IPS DF 6.9 (cell line): Measurements from ENCODE around the gene SLC37A1.

Experiments used
- DNase-seq: peaks from one replicate; pipeline ENCODE4 v3.0.0-alpha.2; 2013; ENCODE audit warnings: low read depth, low spot score
- H3K27ac ChIP-seq: one replicate; pipeline ENCODE4 v1.5.1; 2013; ENCODE audit warnings: low read length, control low read depth
- H3K27me3 ChIP-seq: 2 replicates; pipeline ENCODE4 v1.6.1; 2013; ENCODE audit warnings: mild to moderate bottlenecking, low read length; ENCODE audit not compliant: control insufficient read depth, insufficient read depth
- H3K36me3 ChIP-seq: 2 replicates; pipeline ENCODE4 v1.6.1; 2013; ENCODE audit warnings: low read length; ENCODE audit not compliant: control insufficient read depth, insufficient read depth
- H3K4me1 ChIP-seq: 2 replicates; pipeline ENCODE4 v1.6.1; 2013; ENCODE audit warnings: low read length; ENCODE audit not compliant: control insufficient read depth, insufficient read depth
- H3K4me3 ChIP-seq: 2 replicates; pipeline ENCODE4 v1.5.1; 2013; ENCODE audit warnings: mild to moderate bottlenecking, low read length
- H3K9me3 ChIP-seq: 2 replicates; pipeline ENCODE4 v1.6.1; 2013; ENCODE audit warnings: low read length, inconsistent platforms; ENCODE audit not compliant: control insufficient read depth, insufficient read depth
- WGBS: extraction: QIAGEN DNeasy Blood & Tissue Kit; methylation state at CpG from one replicate; pipeline ENCODE4 v1.1.7; 2013; ENCODE audit warnings: mixed read lengths, missing lambda C conversion rate; ENCODE audit not compliant: insufficient read length, insufficient coverage; 5-methylcytosine and 5-hydroxymethylcytosine counted together

The SLC37A1 gene

DNA sequence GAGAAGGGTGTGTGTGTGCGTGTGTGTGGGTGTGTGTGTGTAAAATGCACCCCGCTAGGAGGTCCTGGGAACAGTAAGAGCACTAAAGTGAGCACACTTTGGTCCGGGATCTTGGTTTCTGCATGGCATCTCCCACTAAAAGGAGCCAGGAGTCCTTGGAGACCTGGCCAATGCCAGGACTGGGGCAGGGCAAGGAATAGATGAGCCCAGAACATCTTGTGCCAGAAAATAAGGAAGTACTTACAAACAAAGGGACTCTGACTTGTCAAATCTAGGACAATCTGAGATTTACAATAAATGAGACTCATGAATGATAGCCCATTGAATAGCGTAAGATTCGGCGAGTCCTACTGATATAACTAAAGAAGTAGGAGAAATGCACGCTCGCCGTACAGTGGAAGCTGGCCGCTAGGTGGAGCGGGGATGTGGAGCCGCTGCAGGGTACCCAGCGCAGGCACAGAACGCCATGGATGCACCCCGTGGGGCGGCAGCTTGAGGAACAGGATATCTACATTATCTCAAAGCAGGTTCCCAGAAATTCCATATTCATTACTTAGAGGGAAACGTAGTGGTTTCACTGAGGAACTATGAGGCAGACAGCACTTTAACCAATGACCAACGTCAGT is 7.1 kb downstream of the SLC37A1 start:
- Histone ChIP-seq H3K36me3 (peaks cover 2% of the 10 kb centered on the region; the same call in 1 of the 2 replicates), H3K27me3 (no peaks in the 10 kb centered on the region), H3K4me3 (no peak overlapping the region), H3K27ac (no peak overlapping the region), H3K9me3 (no peaks in the 10 kb centered on the region), H3K4me1 (peaks cover 2% of the 10 kb centered on the region; the same call in 1 of the 2 replicates)
- no peak for DNase-seq
- 100% methylated on average over 1 of the region's 18 CpGs for WGBS

DNA sequence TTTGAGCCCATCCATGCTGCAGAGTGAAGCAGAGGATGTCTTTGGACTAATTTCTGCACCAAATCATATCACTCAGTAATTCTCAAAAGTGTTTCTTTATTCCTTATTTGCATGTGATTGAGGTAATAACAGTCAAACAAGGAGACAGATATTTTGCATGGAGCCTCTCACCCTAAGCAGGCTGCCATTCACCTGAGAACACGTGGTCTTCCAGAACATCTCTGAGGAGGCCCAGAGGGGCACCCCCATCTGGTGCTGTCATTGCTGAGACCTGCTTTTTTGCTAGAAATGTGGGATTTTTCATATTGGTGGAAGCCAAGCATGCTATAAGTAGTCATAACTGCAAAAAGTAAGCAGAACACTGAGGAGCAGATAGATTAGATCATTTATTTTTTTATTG is 7.7 kb downstream of the SLC37A1 start:
- no peaks in the 10 kb centered on the region for H3K27me3 ChIP-seq
- peaks cover 2% of the 10 kb centered on the region; the same call in 1 of the 2 replicates for H3K36me3 ChIP-seq
- H3K4me3 ChIP-seq: no peak overlapping the region
- H3K27ac ChIP-seq: no peak overlapping the region
- DNase-seq: no peak
- WGBS: no CpG with 5 or more reads among the region's 1 CpG
- H3K9me3 ChIP-seq: no peaks in the 10 kb centered on the region
- H3K4me1 ChIP-seq: peaks cover 2% of the 10 kb centered on the region; the same call in 1 of the 2 replicates

DNA sequence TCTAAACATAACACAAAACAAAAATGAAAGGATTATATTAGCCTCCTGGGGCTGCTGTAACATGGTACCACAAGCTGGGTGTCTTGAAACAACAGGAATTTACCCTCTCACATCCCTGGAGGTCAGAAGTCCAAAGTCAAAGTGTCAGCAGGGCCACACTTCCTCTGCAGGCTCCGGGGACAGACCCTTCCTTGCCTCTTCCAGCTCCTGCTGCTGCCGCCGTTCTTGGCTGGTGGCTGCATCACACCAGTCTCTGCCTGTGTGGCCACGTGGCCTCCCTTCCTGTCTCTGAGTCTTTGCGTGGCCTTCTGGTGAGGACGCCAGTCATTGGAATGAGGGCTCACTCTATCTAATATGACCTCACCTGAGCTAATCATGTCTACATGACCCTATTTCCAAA is 8.2 kb downstream of the SLC37A1 start:
- H3K9me3 ChIP-seq: no peaks in the 10 kb centered on the region
- peaks cover 2% of the 10 kb centered on the region; the same call in 1 of the 2 replicates for H3K36me3 ChIP-seq
- no peak overlapping the region for H3K27ac ChIP-seq
- H3K4me1 ChIP-seq: peaks cover 2% of the 10 kb centered on the region; the same call in 1 of the 2 replicates
- no peak for DNase-seq
- H3K27me3 ChIP-seq: no peaks in the 10 kb centered on the region
- H3K4me3 ChIP-seq: no peak overlapping the region
- no CpG with 5 or more reads among the region's 6 CpGs for WGBS

DNA sequence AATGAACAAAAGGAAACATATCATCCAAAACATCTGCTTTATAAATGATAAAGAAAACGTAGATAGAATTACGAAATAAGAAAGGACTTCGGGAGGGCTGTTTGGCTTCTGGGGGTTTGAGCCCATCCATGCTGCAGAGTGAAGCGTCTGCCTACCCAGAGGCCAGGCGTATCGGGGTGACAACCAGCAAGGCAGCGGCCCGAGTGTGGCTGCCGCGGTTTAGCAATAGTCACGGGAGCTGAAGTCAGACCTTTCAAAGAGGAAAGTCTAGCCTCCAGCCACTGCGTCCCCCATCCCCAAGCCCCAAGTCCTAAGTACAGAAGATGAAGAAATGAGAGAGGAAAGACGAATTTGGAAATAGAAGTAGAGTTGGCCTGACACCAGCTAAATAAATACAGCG is 8.6 kb downstream of the SLC37A1 start:
- Histone ChIP-seq H3K9me3 (no peaks in the 10 kb centered on the region), H3K4me3 (no peak overlapping the region), H3K4me1 (peaks cover 2% of the 10 kb centered on the region; the same call in 1 of the 2 replicates), H3K36me3 (peaks cover 2% of the 10 kb centered on the region; the same call in 1 of the 2 replicates), H3K27me3 (no peaks in the 10 kb centered on the region), H3K27ac (no peak overlapping the region)
- no peak for DNase-seq
- no CpG with 5 or more reads among the region's 14 CpGs for WGBS

- DNase-seq: no peak
- WGBS: no CpG with 5 or more reads among the region's 8 CpGs
- no peaks in the 10 kb centered on the region for H3K27me3 ChIP-seq
- no peak overlapping the region for H3K27ac ChIP-seq
- peaks cover 2% of the 10 kb centered on the region; the same call in 1 of the 2 replicates for H3K36me3 ChIP-seq
- H3K4me3 ChIP-seq: no peak overlapping the region
- H3K4me1 ChIP-seq: peaks cover 2% of the 10 kb centered on the region; the same call in 1 of the 2 replicates
- no peaks in the 10 kb centered on the region for H3K9me3 ChIP-seq
These were observed 9.1 kb downstream of the SLC37A1 start for GRCh38 chr21:42522771-42523170.

- Histone ChIP-seq H3K27ac (no peak overlapping the region), H3K9me3 (no peaks in the 10 kb centered on the region), H3K4me3 (no peak overlapping the region), H3K27me3 (no peaks in the 10 kb centered on the region), H3K4me1 (peaks cover 2% of the 10 kb centered on the region; the same call in 1 of the 2 replicates), H3K36me3 (peaks cover 2% of the 10 kb centered on the region; the same call in 1 of the 2 replicates)
- WGBS: no CpG with 5 or more reads among the region's 7 CpGs
- no peak for DNase-seq
These were observed 9.6 kb downstream of the SLC37A1 start for GRCh38 chr21:42523211-42523610.

- no peaks in the 10 kb centered on the region for H3K27me3 ChIP-seq
- no peak overlapping the region for H3K27ac ChIP-seq
- peaks cover 2% of the 10 kb centered on the region; the same call in 1 of the 2 replicates for H3K4me1 ChIP-seq
- DNase-seq: no peak
- H3K4me3 ChIP-seq: no peak overlapping the region
- H3K9me3 ChIP-seq: no peaks in the 10 kb centered on the region
- peaks cover 2% of the 10 kb centered on the region; the same call in 1 of the 2 replicates for H3K36me3 ChIP-seq
- no CpG with 5 or more reads among the region's 9 CpGs for WGBS
These were observed 10.3 kb downstream of the SLC37A1 start for GRCh38 chr21:42523941-42524340.

DNA sequence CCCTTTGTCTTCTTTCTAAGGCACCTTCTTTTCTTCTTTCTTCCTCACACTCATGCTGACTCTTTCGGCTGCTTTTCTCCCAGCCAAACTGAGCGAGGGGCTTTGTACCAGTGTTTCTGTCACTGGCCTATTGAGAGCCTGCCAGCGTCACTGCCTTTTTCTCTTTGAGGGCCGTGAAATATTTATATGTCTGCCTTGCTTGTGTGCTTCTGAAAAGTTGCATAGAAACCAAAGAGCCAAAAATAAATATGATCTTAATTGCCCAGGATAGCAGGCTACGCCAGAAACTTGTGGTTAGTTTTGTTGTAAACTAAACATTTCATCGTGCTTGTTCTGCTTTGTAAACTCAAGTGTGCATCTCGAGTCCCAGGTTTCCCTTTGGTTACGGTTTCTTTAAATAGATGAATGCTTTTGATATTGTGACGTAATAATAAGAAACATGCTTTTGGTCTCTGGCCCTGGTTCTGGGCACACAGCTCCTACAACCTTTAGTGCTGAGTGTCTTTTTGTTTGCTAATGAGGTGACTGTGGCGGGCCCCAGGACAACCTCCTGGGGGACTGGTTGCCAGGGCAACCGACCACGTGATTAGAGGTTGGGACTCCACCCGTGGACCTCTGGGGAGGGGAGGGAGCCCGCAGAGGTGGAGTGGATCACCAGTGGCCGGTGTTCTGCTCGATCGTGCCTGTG is 10.8 kb downstream of the SLC37A1 start:
- Histone ChIP-seq H3K9me3 (no peaks in the 10 kb centered on the region), H3K4me3 (peak overlapping the region; percentile 24; the same call in 1 of the 2 replicates), H3K36me3 (peaks cover 2% of the 10 kb centered on the region; the same call in 1 of the 2 replicates), H3K27me3 (no peaks in the 10 kb centered on the region), H3K27ac (no peak overlapping the region), H3K4me1 (peaks cover 2% of the 10 kb centered on the region; the same call in 1 of the 2 replicates)
- WGBS: no CpG with 5 or more reads among the region's 17 CpGs
- DNase-seq: no peak

GRCh38 chr21:42525029-42525581 is 11.5 kb downstream of the SLC37A1 start:
- H3K4me3 ChIP-seq: peak overlapping the region; percentile 24; the same call in 1 of the 2 replicates

GRCh38 chr21:42525676-42526378 is 12.2 kb downstream of the SLC37A1 start:
- Histone ChIP-seq H3K27me3 (no peaks in the 10 kb centered on the region), H3K4me1 (peaks cover 2% of the 10 kb centered on the region; the same call in 1 of the 2 replicates), H3K36me3 (peaks cover 2% of the 10 kb centered on the region; the same call in 1 of the 2 replicates), H3K27ac (no peak overlapping the region), H3K4me3 (no peak overlapping the region), H3K9me3 (no peaks in the 10 kb centered on the region)
- no CpG with 5 or more reads among the region's 9 CpGs for WGBS
- DNase-seq: no peak

More at GRCh38 chr21:42525029-42525581, 11.5 kb downstream of the SLC37A1 start:
- no peaks in the 10 kb centered on the region for H3K27me3 ChIP-seq
- no CpG with 5 or more reads among the region's 15 CpGs for WGBS
- H3K27ac ChIP-seq: no peak overlapping the region
- H3K36me3 ChIP-seq: peaks cover 2% of the 10 kb centered on the region; the same call in 1 of the 2 replicates
- peaks cover 2% of the 10 kb centered on the region; the same call in 1 of the 2 replicates for H3K4me1 ChIP-seq
- H3K9me3 ChIP-seq: no peaks in the 10 kb centered on the region
- no peak for DNase-seq
